Thymus (tissue), 11 donors: ENCODE measurements around the gene CNTNAP5. TPM values are rescaled to one million over a fixed set of nuclear protein-coding genes. Genes with fewer than 3 reads are reported as not detected.

ENCODE experiments used
- DNase-seq, 9 donors: peaks; one replicate each; pipeline ENCODE4 v3.0.0-alpha.2; 2013; ENCODE audit warnings: low spot score in 9 of 9, low read depth in 6 of 9, missing footprints in 1 of 9
- H3K27ac ChIP-seq, 2 donors: one replicate each; pipeline ENCODE4 v1.5.1; 2013; ENCODE audit warnings: control low read depth in 1 of 2, low read depth in 1 of 2, low read length in 1 of 2, mild to moderate bottlenecking in 1 of 2, moderate library complexity in 1 of 2
- H3K27me3 ChIP-seq, 2 donors: one replicate each; pipeline ENCODE4 v1.5.1; 2013; ENCODE audit warnings: low read length in 1 of 2; ENCODE audit not compliant: control insufficient read depth in 2 of 2, insufficient read depth in 1 of 2
- H3K36me3 ChIP-seq, 2 donors: one replicate each; pipeline ENCODE4 v1.5.1; 2013; ENCODE audit warnings: low read length in 1 of 2, mild to moderate bottlenecking in 1 of 2, moderate library complexity in 1 of 2; ENCODE audit not compliant: control insufficient read depth in 2 of 2, insufficient read depth in 2 of 2
- H3K4me1 ChIP-seq, 2 donors: one replicate each; pipeline ENCODE4 v1.5.1; 2013; ENCODE audit warnings: low read length in 2 of 2; ENCODE audit not compliant: control insufficient read depth in 2 of 2, insufficient read depth in 2 of 2
- H3K4me3 ChIP-seq, 2 donors: one replicate each; pipeline ENCODE4 v1.5.1; 2013; ENCODE audit warnings: low read length in 2 of 2, control low read depth in 1 of 2, mild to moderate bottlenecking in 1 of 2
- H3K9me3 ChIP-seq, 2 donors: one replicate each; pipeline ENCODE4 v1.5.1; 2013; ENCODE audit warnings: low read length in 1 of 2, mild to moderate bottlenecking in 1 of 2; ENCODE audit not compliant: control insufficient read depth in 2 of 2, insufficient read depth in 1 of 2
- WGBS: extraction: QIAGEN DNeasy Blood & Tissue Kit; methylation state at CpG from one replicate; pipeline ENCODE4 v1.1.7; 2013; 5-methylcytosine and 5-hydroxymethylcytosine counted together
- polyA plus RNA-seq: library from polyadenylated mRNA; stranded (reverse); fragments of 200-250 nt; gene quantifications from one replicate; pipeline ENCODE4 v1.2.3, GENCODE V29; 2013
- total RNA-seq: library from RNA; stranded (reverse); fragments of 120-200 nt; gene quantifications from one replicate; pipeline ENCODE4 v1.2.4, GENCODE V29; 2013
- donor health status: healthy.

CNTNAP5 gene
- total and polyA plus RNA-seq, 2 donors, result 0.02 to 0.14 TPM

- no peaks in the 10 kb centered on the region for H3K4me1 ChIP-seq
- no peak overlapping the region for H3K27ac ChIP-seq
- 80% methylated on average over 2 of the region's 2 CpGs for WGBS
- no peaks in the 10 kb centered on the region for H3K27me3 ChIP-seq
- peaks cover 0 to 3% of the 10 kb centered on the region in 2 donors for H3K9me3 ChIP-seq
- H3K4me3 ChIP-seq, result no peak overlapping the region
- DNase-seq, result no peak
- H3K36me3 ChIP-seq, result no peaks in the 10 kb centered on the region
These were observed 425.4 kb downstream of the CNTNAP5 start for GRCh38 chr2:124450481-124450880.

GRCh38 chr2:124476291-124476690 is 451.2 kb downstream of the CNTNAP5 start:
- 99% methylated on average over 2 of the region's 2 CpGs for WGBS
- Histone ChIP-seq H3K27ac (no peak overlapping the region), H3K27me3 (no peaks in the 10 kb centered on the region), H3K4me1 (no peaks in the 10 kb centered on the region), H3K4me3 (no peak overlapping the region), H3K9me3 (no peaks in the 10 kb centered on the region), H3K36me3 (no peaks in the 10 kb centered on the region)
- DNase-seq, result no peak

GRCh38 chr2:124478761-124479160 is 453.7 kb downstream of the CNTNAP5 start:
- 90% methylated on average over 6 of the region's 6 CpGs for WGBS
- Histone ChIP-seq H3K27ac (no peak overlapping the region), H3K4me1 (no peaks in the 10 kb centered on the region), H3K9me3 (no peaks in the 10 kb centered on the region), H3K4me3 (no peak overlapping the region), H3K36me3 (no peaks in the 10 kb centered on the region), H3K27me3 (no peaks in the 10 kb centered on the region)
- DNase-seq, result no peak

GRCh38 chr2:124480958-124481357 is 455.9 kb downstream of the CNTNAP5 start:
- no peak overlapping the region for H3K4me3 ChIP-seq
- no peak overlapping the region for H3K27ac ChIP-seq
- DNase-seq, result no peak
- no peaks in the 10 kb centered on the region for H3K36me3 ChIP-seq
- no peaks in the 10 kb centered on the region for H3K27me3 ChIP-seq
- WGBS, result 58% methylated on average over 4 of the region's 4 CpGs
- no peaks in the 10 kb centered on the region for H3K4me1 ChIP-seq
- H3K9me3 ChIP-seq, result no peaks in the 10 kb centered on the region

GRCh38 chr2:124482044-124482443 is 457.0 kb downstream of the CNTNAP5 start:
- no peak overlapping the region for H3K27ac ChIP-seq
- no peaks in the 10 kb centered on the region for H3K36me3 ChIP-seq
- no peak for DNase-seq
- H3K27me3 ChIP-seq, result no peaks in the 10 kb centered on the region
- H3K4me3 ChIP-seq, result no peak overlapping the region
- no peaks in the 10 kb centered on the region for H3K9me3 ChIP-seq
- WGBS, result 81% methylated on average over 8 of the region's 8 CpGs
- no peaks in the 10 kb centered on the region for H3K4me1 ChIP-seq

GRCh38 chr2:124482551-124482950 is 457.5 kb downstream of the CNTNAP5 start:
- H3K27me3 ChIP-seq, result no peaks in the 10 kb centered on the region
- no peaks in the 10 kb centered on the region for H3K36me3 ChIP-seq
- no peak overlapping the region for H3K27ac ChIP-seq
- DNase-seq, result no peak
- no peak overlapping the region for H3K4me3 ChIP-seq
- 79% methylated on average over 6 of the region's 6 CpGs for WGBS
- no peaks in the 10 kb centered on the region for H3K9me3 ChIP-seq
- no peaks in the 10 kb centered on the region for H3K4me1 ChIP-seq

- H3K9me3 ChIP-seq, result no peaks in the 10 kb centered on the region
- no peak overlapping the region for H3K27ac ChIP-seq
- no peak overlapping the region for H3K4me3 ChIP-seq
- no peaks in the 10 kb centered on the region for H3K4me1 ChIP-seq
- no peaks in the 10 kb centered on the region for H3K36me3 ChIP-seq
- DNase-seq, result no peak
- WGBS, result 95% methylated on average over 5 of the region's 5 CpGs
- H3K27me3 ChIP-seq, result no peaks in the 10 kb centered on the region
These were observed 460.6 kb downstream of the CNTNAP5 start for GRCh38 chr2:124485659-124486058.

- Histone ChIP-seq H3K27me3 (no peaks in the 10 kb centered on the region), H3K9me3 (no peaks in the 10 kb centered on the region), H3K27ac (no peak overlapping the region), H3K4me3 (no peak overlapping the region), H3K36me3 (no peaks in the 10 kb centered on the region), H3K4me1 (no peaks in the 10 kb centered on the region)
- DNase-seq, result no peak
These were observed 464.6 kb downstream of the CNTNAP5 start for GRCh38 chr2:124489686-124490085.

GRCh38 chr2:124501575-124502152 is 476.6 kb downstream of the CNTNAP5 start:
- 80% methylated on average over 6 of the region's 6 CpGs for WGBS
- H3K4me1 ChIP-seq, result no peaks in the 10 kb centered on the region
- H3K4me3 ChIP-seq, result no peak overlapping the region
- no peaks in the 10 kb centered on the region for H3K27me3 ChIP-seq
- no peaks in the 10 kb centered on the region for H3K36me3 ChIP-seq
- H3K9me3 ChIP-seq, result peaks cover 0 to 4% of the 10 kb centered on the region in 2 donors
- no peak for DNase-seq
- H3K27ac ChIP-seq, result no peak overlapping the region

GRCh38 chr2:124514236-124514635 is 489.1 kb downstream of the CNTNAP5 start:
- DNase-seq, result no peak
- Histone ChIP-seq H3K27me3 (no peaks in the 10 kb centered on the region), H3K9me3 (no peaks in the 10 kb centered on the region), H3K4me3 (no peak overlapping the region), H3K36me3 (no peaks in the 10 kb centered on the region), H3K4me1 (no peaks in the 10 kb centered on the region), H3K27ac (no peak overlapping the region)
- WGBS, result 93% methylated on average over 1 of the region's 1 CpG
